ENCODE measurements around the gene PRRC2B. TPM values are rescaled to one million over a fixed set of nuclear protein-coding genes. Genes with fewer than 3 reads are reported as not detected.

Gene PRRC2B
- total and polyA plus RNA-seq, 2 experiments from 2014 or later: 45.0 to 193 TPM

DNA sequence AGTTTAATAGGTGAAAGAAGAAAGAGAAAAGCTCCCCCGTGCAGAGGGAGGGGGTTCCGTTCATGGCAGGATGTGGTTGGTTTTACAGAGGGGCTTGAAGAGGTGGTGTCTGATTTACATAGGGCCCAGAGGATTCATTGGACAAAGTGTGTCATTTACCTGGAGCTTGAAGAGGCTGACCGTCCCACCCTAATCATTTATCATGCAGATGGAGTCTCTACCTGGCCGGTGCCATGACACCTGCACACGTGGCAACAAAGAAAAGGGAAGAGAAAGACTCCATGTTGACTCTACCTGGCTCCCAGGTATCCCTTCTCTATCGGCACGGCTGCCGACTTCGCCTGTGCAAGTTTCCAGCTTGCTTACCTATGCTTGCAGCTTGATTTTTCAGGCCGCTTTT, 35.3 kb upstream of the PRRC2B start:
- Histone ChIP-seq H3K4me1 (ENCODE audit: insufficient read depth) (peaks cover 19% of the 10 kb centered on the region), H3F3A (replicated peaks; ENCODE audit: low read depth) (peaks cover 17% of the 10 kb centered on the region), H3K4me2 (no peak overlapping the region), H3K36me3 (ENCODE audit: insufficient read depth) (no peaks in the 10 kb centered on the region), H2AFZ (peak overlapping the region; percentile 84), H3K9me2 (ENCODE audit: insufficient read depth) (no peaks in the 10 kb centered on the region), H4K20me1 (replicated peaks; ENCODE audit: insufficient read depth) (no peaks in the 10 kb centered on the region), H3K79me2 (replicated peaks; ENCODE audit: insufficient read depth) (no peaks in the 10 kb centered on the region), H3K27ac (ENCODE audit: low read depth) (peak overlapping the region; percentile 100), H3K4me3 (no peak overlapping the region), H3K27me3 (ENCODE audit: insufficient read depth) (no peaks in the 10 kb centered on the region)
- DNase-seq (ENCODE audit: low spot score): peak; percentile 28
- H3K27me3 Mint-ChIP-seq (ENCODE audit: insufficient read depth, low read depth, poor library complexity): peaks cover 3% of the 10 kb centered on the region
- no peaks in the 10 kb centered on the region for H3K36me3 Mint-ChIP-seq (ENCODE audit: low read depth)
- TF ChIP-seq POLR2AphosphoS5 (IDR thresholded peaks at IDR 0.05; ENCODE audit: low read depth) (no peak), EZH2phosphoT487 (IDR thresholded peaks at IDR 0.05; ENCODE audit: unreplicated experiment) (no peak), JUNB (IDR thresholded peaks at IDR 0.05; ENCODE audit: unreplicated experiment) (no peak), NANOG (IDR thresholded peaks at IDR 0.05; ENCODE audit: borderline replicate concordance) (no peak), STAT1 (IDR thresholded peaks at IDR 0.05; ENCODE audit: unreplicated experiment) (no peak), ZNF331 (CRISPR knock-in tag; IDR thresholded peaks at IDR 0.05; ENCODE audit: low read depth) (no peak)
- TF ChIP-seq, protein P1, sequence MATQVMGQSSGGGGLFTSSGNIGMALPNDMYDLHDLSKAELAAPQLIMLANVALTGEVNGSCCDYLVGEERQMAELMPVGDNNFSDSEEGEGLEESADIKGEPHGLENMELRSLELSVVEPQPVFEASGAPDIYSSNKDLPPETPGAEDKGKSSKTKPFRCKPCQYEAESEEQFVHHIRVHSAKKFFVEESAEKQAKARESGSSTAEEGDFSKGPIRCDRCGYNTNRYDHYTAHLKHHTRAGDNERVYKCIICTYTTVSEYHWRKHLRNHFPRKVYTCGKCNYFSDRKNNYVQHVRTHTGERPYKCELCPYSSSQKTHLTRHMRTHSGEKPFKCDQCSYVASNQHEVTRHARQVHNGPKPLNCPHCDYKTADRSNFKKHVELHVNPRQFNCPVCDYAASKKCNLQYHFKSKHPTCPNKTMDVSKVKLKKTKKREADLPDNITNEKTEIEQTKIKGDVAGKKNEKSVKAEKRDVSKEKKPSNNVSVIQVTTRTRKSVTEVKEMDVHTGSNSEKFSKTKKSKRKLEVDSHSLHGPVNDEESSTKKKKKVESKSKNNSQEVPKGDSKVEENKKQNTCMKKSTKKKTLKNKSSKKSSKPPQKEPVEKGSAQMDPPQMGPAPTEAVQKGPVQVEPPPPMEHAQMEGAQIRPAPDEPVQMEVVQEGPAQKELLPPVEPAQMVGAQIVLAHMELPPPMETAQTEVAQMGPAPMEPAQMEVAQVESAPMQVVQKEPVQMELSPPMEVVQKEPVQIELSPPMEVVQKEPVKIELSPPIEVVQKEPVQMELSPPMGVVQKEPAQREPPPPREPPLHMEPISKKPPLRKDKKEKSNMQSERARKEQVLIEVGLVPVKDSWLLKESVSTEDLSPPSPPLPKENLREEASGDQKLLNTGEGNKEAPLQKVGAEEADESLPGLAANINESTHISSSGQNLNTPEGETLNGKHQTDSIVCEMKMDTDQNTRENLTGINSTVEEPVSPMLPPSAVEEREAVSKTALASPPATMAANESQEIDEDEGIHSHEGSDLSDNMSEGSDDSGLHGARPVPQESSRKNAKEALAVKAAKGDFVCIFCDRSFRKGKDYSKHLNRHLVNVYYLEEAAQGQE (IDR thresholded peaks at IDR 0.05; ENCODE audit: unreplicated experiment): no peak
- TF ChIP-seq, protein P2, sequence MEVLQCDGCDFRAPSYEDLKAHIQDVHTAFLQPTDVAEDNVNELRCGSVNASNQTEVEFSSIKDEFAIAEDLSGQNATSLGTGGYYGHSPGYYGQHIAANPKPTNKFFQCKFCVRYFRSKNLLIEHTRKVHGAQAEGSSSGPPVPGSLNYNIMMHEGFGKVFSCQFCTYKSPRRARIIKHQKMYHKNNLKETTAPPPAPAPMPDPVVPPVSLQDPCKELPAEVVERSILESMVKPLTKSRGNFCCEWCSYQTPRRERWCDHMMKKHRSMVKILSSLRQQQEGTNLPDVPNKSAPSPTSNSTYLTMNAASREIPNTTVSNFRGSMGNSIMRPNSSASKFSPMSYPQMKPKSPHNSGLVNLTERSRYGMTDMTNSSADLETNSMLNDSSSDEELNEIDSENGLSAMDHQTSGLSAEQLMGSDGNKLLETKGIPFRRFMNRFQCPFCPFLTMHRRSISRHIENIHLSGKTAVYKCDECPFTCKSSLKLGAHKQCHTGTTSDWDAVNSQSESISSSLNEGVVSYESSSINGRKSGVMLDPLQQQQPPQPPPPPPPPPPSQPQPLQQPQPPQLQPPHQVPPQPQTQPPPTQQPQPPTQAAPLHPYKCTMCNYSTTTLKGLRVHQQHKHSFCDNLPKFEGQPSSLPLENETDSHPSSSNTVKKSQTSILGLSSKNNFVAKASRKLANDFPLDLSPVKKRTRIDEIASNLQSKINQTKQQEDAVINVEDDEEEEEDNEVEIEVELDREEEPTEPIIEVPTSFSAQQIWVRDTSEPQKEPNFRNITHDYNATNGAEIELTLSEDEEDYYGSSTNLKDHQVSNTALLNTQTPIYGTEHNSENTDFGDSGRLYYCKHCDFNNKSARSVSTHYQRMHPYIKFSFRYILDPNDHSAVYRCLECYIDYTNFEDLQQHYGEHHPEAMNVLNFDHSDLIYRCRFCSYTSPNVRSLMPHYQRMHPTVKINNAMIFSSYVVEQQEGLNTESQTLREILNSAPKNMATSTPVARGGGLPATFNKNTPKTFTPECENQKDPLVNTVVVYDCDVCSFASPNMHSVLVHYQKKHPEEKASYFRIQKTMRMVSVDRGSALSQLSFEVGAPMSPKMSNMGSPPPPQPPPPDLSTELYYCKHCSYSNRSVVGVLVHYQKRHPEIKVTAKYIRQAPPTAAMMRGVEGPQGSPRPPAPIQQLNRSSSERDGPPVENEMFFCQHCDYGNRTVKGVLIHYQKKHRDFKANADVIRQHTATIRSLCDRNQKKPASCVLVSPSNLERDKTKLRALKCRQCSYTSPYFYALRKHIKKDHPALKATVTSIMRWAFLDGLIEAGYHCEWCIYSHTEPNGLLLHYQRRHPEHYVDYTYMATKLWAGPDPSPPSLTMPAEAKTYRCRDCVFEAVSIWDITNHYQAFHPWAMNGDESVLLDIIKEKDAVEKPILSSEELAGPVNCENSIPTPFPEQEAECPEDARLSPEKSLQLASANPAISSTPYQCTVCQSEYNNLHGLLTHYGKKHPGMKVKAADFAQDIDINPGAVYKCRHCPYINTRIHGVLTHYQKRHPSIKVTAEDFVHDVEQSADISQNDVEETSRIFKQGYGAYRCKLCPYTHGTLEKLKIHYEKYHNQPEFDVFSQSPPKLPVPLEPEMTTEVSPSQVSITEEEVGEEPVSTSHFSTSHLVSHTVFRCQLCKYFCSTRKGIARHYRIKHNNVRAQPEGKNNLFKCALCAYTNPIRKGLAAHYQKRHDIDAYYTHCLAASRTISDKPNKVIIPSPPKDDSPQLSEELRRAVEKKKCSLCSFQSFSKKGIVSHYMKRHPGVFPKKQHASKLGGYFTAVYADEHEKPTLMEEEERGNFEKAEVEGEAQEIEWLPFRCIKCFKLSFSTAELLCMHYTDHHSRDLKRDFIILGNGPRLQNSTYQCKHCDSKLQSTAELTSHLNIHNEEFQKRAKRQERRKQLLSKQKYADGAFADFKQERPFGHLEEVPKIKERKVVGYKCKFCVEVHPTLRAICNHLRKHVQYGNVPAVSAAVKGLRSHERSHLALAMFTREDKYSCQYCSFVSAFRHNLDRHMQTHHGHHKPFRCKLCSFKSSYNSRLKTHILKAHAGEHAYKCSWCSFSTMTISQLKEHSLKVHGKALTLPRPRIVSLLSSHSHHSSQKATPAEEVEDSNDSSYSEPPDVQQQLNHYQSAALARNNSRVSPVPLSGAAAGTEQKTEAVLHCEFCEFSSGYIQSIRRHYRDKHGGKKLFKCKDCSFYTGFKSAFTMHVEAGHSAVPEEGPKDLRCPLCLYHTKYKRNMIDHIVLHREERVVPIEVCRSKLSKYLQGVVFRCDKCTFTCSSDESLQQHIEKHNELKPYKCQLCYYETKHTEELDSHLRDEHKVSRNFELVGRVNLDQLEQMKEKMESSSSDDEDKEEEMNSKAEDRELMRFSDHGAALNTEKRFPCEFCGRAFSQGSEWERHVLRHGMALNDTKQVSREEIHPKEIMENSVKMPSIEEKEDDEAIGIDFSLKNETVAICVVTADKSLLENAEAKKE (CRISPR knock-in tag; IDR thresholded peaks at IDR 0.05): no peak
- no peaks in the 10 kb centered on the region for H3K9me3 Mint-ChIP-seq
- no peak for ATAC-seq
- H3K4me3 Mint-ChIP-seq: no peak overlapping the region
- H3K4me1 Mint-ChIP-seq: peaks cover 19% of the 10 kb centered on the region
- H3K27ac Mint-ChIP-seq: peak overlapping the region; percentile 17
